Hepatocyte (in vitro differentiated cells): ENCODE data around the gene CMTM4. TPM values are rescaled to one million over a fixed set of nuclear protein-coding genes. Genes with fewer than 3 reads are reported as not detected.

Source experiments
- DNase-seq: peaks from one replicate; pipeline ENCODE4 v3.0.0-alpha.2; 2016; ENCODE audit warnings: low spot score
- H2AFZ ChIP-seq: fragments of 200-600 bp; sonication (generic); 2 replicates; pipeline ENCODE4 v1.6.0; 2016; ENCODE audit warnings: antibody characterized with exemption, mild to moderate bottlenecking
- H3K27ac ChIP-seq: fragments of 200-600 bp; sonication (generic); 2 replicates; pipeline ENCODE4 v1.5.1; 2016; ENCODE audit warnings: mild to moderate bottlenecking
- H3K27me3 ChIP-seq: fragments of 200-600 bp; sonication (generic); 2 replicates; pipeline ENCODE4 v1.6.1; 2016
- H3K36me3 ChIP-seq: fragments of 200-600 bp; sonication (generic); replicated peaks from 2 replicates; pipeline ENCODE4 v1.5.1; 2016; ENCODE audit warnings: low read depth; ENCODE audit not compliant: insufficient read depth
- H3K4me1 ChIP-seq: fragments of 200-600 bp; sonication (generic); 2 replicates; pipeline ENCODE4 v1.5.1; 2016; ENCODE audit warnings: mild to moderate bottlenecking, moderate library complexity; ENCODE audit not compliant: insufficient read depth
- H3K4me2 ChIP-seq: fragments of 200-600 bp; sonication (generic); 2 replicates; pipeline ENCODE4 v1.6.0; 2016
- H3K4me3 ChIP-seq: fragments of 200-600 bp; sonication (generic); 2 replicates; pipeline ENCODE4 v1.5.1; 2016; ENCODE audit warnings: mild to moderate bottlenecking
- H3K79me2 ChIP-seq: fragments of 200-600 bp; sonication (generic); 2 replicates; pipeline ENCODE4 v1.6.0; 2017; ENCODE audit warnings: mild to moderate bottlenecking
- H3K9me2 ChIP-seq: fragments of 200-600 bp; sonication (generic); replicated peaks from 2 replicates; pipeline ENCODE4 v1.6.0; 2017; ENCODE audit warnings: mild to moderate bottlenecking; ENCODE audit not compliant: insufficient read depth
- H3K9me3 ChIP-seq: fragments of 200-600 bp; sonication (generic); 2 replicates; pipeline ENCODE4 v1.5.1; 2016; ENCODE audit warnings: low read depth, mild to moderate bottlenecking
- H4K20me1 ChIP-seq: fragments of 200-600 bp; sonication (generic); 2 replicates; pipeline ENCODE4 v1.6.0; 2016; ENCODE audit warnings: mild to moderate bottlenecking; ENCODE audit not compliant: insufficient read depth, poor library complexity, severe bottlenecking
- CTCF ChIP-seq: fragments of 200-600 bp; sonication (generic); IDR thresholded peaks from 2 replicates; pipeline ENCODE4 v1.5.1; 2016; ENCODE audit warnings: antibody characterized with exemption, mild to moderate bottlenecking; ENCODE audit not compliant: poor library complexity
- EZH2 ChIP-seq: fragments of 200-600 bp; sonication (generic); IDR thresholded peaks from 2 replicates; pipeline ENCODE4 v1.6.1; 2016; ENCODE audit warnings: antibody characterized with exemption, mild to moderate bottlenecking, borderline replicate concordance
- EZH2phosphoT487 ChIP-seq: fragments of 200-600 bp; sonication (generic); IDR thresholded peaks from one replicate; pipeline ENCODE4 v1.6.1; 2018; ENCODE audit warnings: antibody characterized with exemption, mild to moderate bottlenecking, low read depth, moderate library complexity; ENCODE audit not compliant: unreplicated experiment, severe bottlenecking
- WGBS: methylation state at CpG from one replicate; pipeline ENCODE4 v1.1.6; 2016; ENCODE audit warnings: low lambda C conversion rate; ENCODE audit errors: missing lambda C conversion rate; 5-methylcytosine and 5-hydroxymethylcytosine counted together
- polyA plus RNA-seq: library from polyadenylated mRNA; unstranded; fragments of >200 nt; fragmentation: Nextera tagmentation; extraction: Ambion mirVana; gene quantifications from 2 replicates; pipeline ENCODE4 v1.2.1, GENCODE V29; 2016
- total RNA-seq: library from RNA; depleted of rRNA; stranded (reverse); fragments of >200 nt; gene quantifications from 2 replicates; pipeline ENCODE4 v1.2.3, GENCODE V29; 2014

Gene CMTM4
- total and polyA plus RNA-seq, 2 experiments from 2014 or later, result 19.2 to 77.9 TPM

GRCh38 chr16:66660422-66661209 is 35.9 kb downstream of the CMTM4 start:
- TF ChIP-seq EZH2 (no peak), CTCF (peak; percentile 33)
- Histone ChIP-seq H3K9me2 (no peaks in the 10 kb centered on the region), H4K20me1 (peaks cover 7% of the 10 kb centered on the region), H3K27ac (peak overlapping the region; percentile 72), H3K27me3 (no peaks in the 10 kb centered on the region), H3K4me3 (no peak overlapping the region), H3K9me3 (no peaks in the 10 kb centered on the region), H2AFZ (no peak overlapping the region), H3K79me2 (peaks cover 74% of the 10 kb centered on the region), H3K4me2 (peak overlapping the region; percentile 30), H3K4me1 (peaks cover 17% of the 10 kb centered on the region), H3K36me3 (no peaks in the 10 kb centered on the region)
- peak; percentile 84 for DNase-seq
- 12% methylated on average over 9 of the region's 9 CpGs for WGBS

DNA sequence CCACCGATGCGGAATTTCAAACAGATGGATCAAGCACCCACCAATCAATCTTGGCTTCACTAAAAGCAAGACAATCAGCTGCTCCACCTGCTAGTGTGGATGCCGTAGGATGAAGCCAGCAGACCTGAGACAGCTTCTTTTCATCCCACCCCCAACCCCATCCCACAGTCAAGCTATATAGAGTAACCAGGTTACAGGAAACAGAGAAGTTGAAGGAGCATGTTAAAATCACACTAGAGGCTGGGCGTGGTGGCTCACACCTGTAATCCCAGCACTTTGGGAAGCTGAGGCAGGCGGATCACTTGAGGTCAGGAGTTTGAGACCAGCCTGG is 37.7 kb downstream of the CMTM4 start:
- 92% methylated on average over 5 of the region's 5 CpGs for WGBS
- Histone ChIP-seq H3K4me1 (peaks cover 17% of the 10 kb centered on the region), H3K4me3 (no peak overlapping the region), H2AFZ (no peak overlapping the region), H3K36me3 (no peaks in the 10 kb centered on the region), H3K4me2 (no peak overlapping the region), H3K27me3 (no peaks in the 10 kb centered on the region), H3K27ac (no peak overlapping the region), H3K79me2 (peaks cover 78% of the 10 kb centered on the region), H4K20me1 (peaks cover 7% of the 10 kb centered on the region), H3K9me3 (no peaks in the 10 kb centered on the region), H3K9me2 (no peaks in the 10 kb centered on the region)
- TF ChIP-seq CTCF, result no peak
- no peak for TF ChIP-seq EZH2
- no peak for TF ChIP-seq EZH2phosphoT487
- DNase-seq, result no peak

GRCh38 chr16:66658143-66658859 is 38.2 kb downstream of the CMTM4 start:
- Histone ChIP-seq H3K9me3 (no peaks in the 10 kb centered on the region), H3K4me3 (no peak overlapping the region), H3K27ac (no peak overlapping the region), H3K9me2 (no peaks in the 10 kb centered on the region), H3K4me1 (peaks cover 17% of the 10 kb centered on the region), H3K79me2 (peaks cover 79% of the 10 kb centered on the region), H4K20me1 (peaks cover 7% of the 10 kb centered on the region), H3K36me3 (no peaks in the 10 kb centered on the region), H3K27me3 (no peaks in the 10 kb centered on the region), H3K4me2 (no peak overlapping the region), H2AFZ (no peak overlapping the region)
- TF ChIP-seq EZH2phosphoT487 (no peak), CTCF (no peak), EZH2 (no peak)
- WGBS, result 85% methylated on average over 5 of the region's 6 CpGs
- DNase-seq, result no peak
